Neuronal stem cell (in vitro differentiated cells): Measurements from ENCODE around the gene MTMR8.

Experiments
- DNase-seq: peaks from one replicate; pipeline ENCODE4 v3.0.0-alpha.2; 2013; ENCODE audit warnings: low spot score
- H2AFZ ChIP-seq: one replicate; pipeline ENCODE4 v1.6.1; 2013; ENCODE audit warnings: mild to moderate bottlenecking, low read length, inconsistent platforms
- H2AK5ac ChIP-seq: 2 replicates; pipeline ENCODE4 v1.6.1; 2013; ENCODE audit warnings: low read depth, mild to moderate bottlenecking, inconsistent platforms, low read length, moderate library complexity, mixed read lengths
- H2BK120ac ChIP-seq: 2 replicates; pipeline ENCODE4 v1.6.1; 2013; ENCODE audit warnings: low read depth, mild to moderate bottlenecking, inconsistent platforms, low read length, moderate library complexity, mixed read lengths
- H2BK12ac ChIP-seq: one replicate; pipeline ENCODE4 v1.6.1; 2013; ENCODE audit warnings: low read length, inconsistent platforms
- H2BK15ac ChIP-seq: 2 replicates; pipeline ENCODE4 v1.6.1; 2013; ENCODE audit warnings: mild to moderate bottlenecking, low read length, inconsistent platforms, mixed read lengths
- H2BK5ac ChIP-seq: one replicate; pipeline ENCODE4 v1.6.1; 2013; ENCODE audit warnings: inconsistent platforms, mild to moderate bottlenecking, low read length, moderate library complexity
- H3K14ac ChIP-seq: one replicate; pipeline ENCODE4 v1.6.1; 2013; ENCODE audit warnings: low read length, inconsistent platforms
- H3K18ac ChIP-seq: 2 replicates; pipeline ENCODE4 v1.6.1; 2013; ENCODE audit warnings: low read length, inconsistent platforms
- H3K23ac ChIP-seq: 2 replicates; pipeline ENCODE4 v1.6.1; 2013; ENCODE audit warnings: low read depth, mild to moderate bottlenecking, mixed read lengths, low read length, inconsistent platforms; ENCODE audit not compliant: poor library complexity
- H3K27ac ChIP-seq: replicated peaks from 3 replicates; pipeline ENCODE4 v1.5.1; 2013; ENCODE audit warnings: low read length, inconsistent platforms
- H3K27me3 ChIP-seq, 3 experiments: 2 replicates each; pipeline ENCODE4 v1.6.1; 2013; ENCODE audit warnings: low read length in 3 of 3, mild to moderate bottlenecking in 2 of 3, inconsistent platforms in 1 of 3, low read depth in 1 of 3, mixed read lengths in 1 of 3, moderate library complexity in 1 of 3; ENCODE audit not compliant: control insufficient read depth in 3 of 3, insufficient read depth in 3 of 3
- H3K36me3 ChIP-seq, 2 donors: replicated peaks in 1 of 2; 2 replicates each; pipeline ENCODE4 v1.6.1; 2013; ENCODE audit warnings: low read length in 2 of 2; ENCODE audit not compliant: control insufficient read depth in 2 of 2, insufficient read depth in 2 of 2
- H3K4ac ChIP-seq: 2 replicates; pipeline ENCODE4 v1.6.1; 2013; ENCODE audit warnings: inconsistent platforms, mild to moderate bottlenecking, low read length, moderate library complexity
- H3K4me1 ChIP-seq, 2 donors: 1 replicate in 1 of 2; 2 replicates in 1 of 2; pipeline ENCODE4 v1.6.1; 2013; ENCODE audit warnings: low read length in 2 of 2, low read depth in 1 of 2; ENCODE audit not compliant: control insufficient read depth in 2 of 2, insufficient read depth in 1 of 2
- H3K4me2 ChIP-seq: one replicate; pipeline ENCODE4 v1.6.1; 2013; ENCODE audit warnings: mild to moderate bottlenecking, low read length, inconsistent platforms; ENCODE audit not compliant: insufficient read depth, poor library complexity, severe bottlenecking
- H3K4me3 ChIP-seq, 2 donors: 2 replicates each; pipeline ENCODE4 v1.5.1; 2013; ENCODE audit warnings: low read length in 2 of 2, mild to moderate bottlenecking in 2 of 2, inconsistent platforms in 1 of 2, moderate library complexity in 1 of 2
- H3K79me1 ChIP-seq: one replicate; pipeline ENCODE4 v1.6.1; 2013; ENCODE audit warnings: low read depth, mild to moderate bottlenecking, inconsistent platforms, low read length, moderate library complexity
- H3K9ac ChIP-seq: one replicate; pipeline ENCODE4 v1.6.1; 2013; ENCODE audit warnings: mild to moderate bottlenecking, low read depth, low read length, inconsistent platforms; ENCODE audit not compliant: poor library complexity
- H3K9me3 ChIP-seq, 2 donors: replicated peaks in 1 of 2; 2 replicates each; pipeline versions ENCODE3 to v1.6.1; 2013; ENCODE audit warnings: low read length in 2 of 2, mild to moderate bottlenecking in 2 of 2, inconsistent platforms in 1 of 2, low read depth in 1 of 2, mixed read lengths in 1 of 2, moderate library complexity in 1 of 2; ENCODE audit not compliant: control insufficient read depth in 2 of 2, insufficient read depth in 1 of 2
- H4K8ac ChIP-seq: one replicate; pipeline ENCODE4 v1.6.1; 2013; ENCODE audit warnings: low read depth, mild to moderate bottlenecking, inconsistent platforms, low read length, moderate library complexity
- H4K91ac ChIP-seq: one replicate; pipeline ENCODE4 v1.6.1; 2013; ENCODE audit warnings: low read length, low read depth, mild to moderate bottlenecking, inconsistent platforms; ENCODE audit not compliant: poor library complexity
- WGBS, 2 donors: extraction: QIAGEN DNeasy Blood & Tissue Kit; methylation state at CpG; one replicate each; pipeline ENCODE4 v1.1.7; 2013; ENCODE audit warnings: missing lambda C conversion rate in 2 of 2, mixed read lengths in 1 of 2; ENCODE audit not compliant: insufficient read length in 2 of 2, insufficient replicate concordance in 1 of 2; ENCODE audit errors: extremely low coverage in 2 of 2; 5-methylcytosine and 5-hydroxymethylcytosine counted together

Gene MTMR8

DNA sequence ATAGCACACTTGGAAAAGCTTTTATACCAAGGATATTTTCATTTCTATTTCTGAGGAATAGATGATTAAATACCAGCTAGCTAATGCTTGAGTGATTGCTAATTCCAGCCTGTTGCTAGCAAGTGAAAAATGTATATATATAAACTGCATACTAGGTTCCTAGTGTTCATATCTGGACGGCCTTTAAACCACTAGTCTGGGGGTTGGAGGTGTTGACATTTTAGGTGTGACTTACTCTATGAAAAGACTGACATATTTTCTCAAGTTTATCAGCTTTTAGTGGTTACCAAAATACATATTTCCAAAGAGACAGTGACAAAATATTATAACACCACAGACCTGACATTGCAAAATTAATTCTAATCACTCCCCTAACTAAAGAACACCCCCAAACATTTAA, 44.7 kb downstream of the MTMR8 start:
- no peak for DNase-seq
- Histone ChIP-seq H2BK12ac (no peak overlapping the region), H2BK5ac (no peak overlapping the region), H3K4me1 (no peaks in the 10 kb centered on the region), H4K91ac (no peak overlapping the region), H3K23ac (no peak overlapping the region), H3K79me1 (no peaks in the 10 kb centered on the region), H3K18ac (no peak overlapping the region), H3K9me3 (no peaks in the 10 kb centered on the region), H3K4ac (no peak overlapping the region), H2AK5ac (no peak overlapping the region), H3K27ac (no peak overlapping the region), H3K9ac (no peak overlapping the region), H3K14ac (no peak overlapping the region), H3K4me3 (no peak overlapping the region), H4K8ac (no peak overlapping the region), H3K27me3 (no peaks in the 10 kb centered on the region), H2BK120ac (no peak overlapping the region), H3K36me3 (no peaks in the 10 kb centered on the region), H2AFZ (no peak overlapping the region), H3K4me2 (no peak overlapping the region), H2BK15ac (no peak overlapping the region)
- no CpG with 5 or more reads among the region's 1 CpG for WGBS, 2 donors

GRCh38 chrX:64350047-64350446, 45.2 kb downstream of the MTMR8 start:
- no peak overlapping the region for H3K4ac ChIP-seq
- no CpG with 5 or more reads among the region's 4 CpGs for WGBS, 2 donors
- DNase-seq, result no peak

GRCh38 chrX:64342811-64343210, 52.4 kb downstream of the MTMR8 start:
- H3K79me1 ChIP-seq, result no peaks in the 10 kb centered on the region
- no peak overlapping the region for H4K8ac ChIP-seq
- no peak overlapping the region for H3K4ac ChIP-seq
- no peak overlapping the region for H2AFZ ChIP-seq
- no peak overlapping the region for H3K9ac ChIP-seq
- WGBS, 2 donors, result no CpG with 5 or more reads among the region's 1 CpG
- no peaks in the 10 kb centered on the region for H3K4me1 ChIP-seq
- H3K4me3 ChIP-seq, result no peak overlapping the region
- H2BK120ac ChIP-seq, result no peak overlapping the region
- no peak overlapping the region for H2BK12ac ChIP-seq
- H4K91ac ChIP-seq, result no peak overlapping the region
- H3K4me2 ChIP-seq, result no peak overlapping the region
- no peaks in the 10 kb centered on the region for H3K36me3 ChIP-seq
- H3K9me3 ChIP-seq, result no peaks in the 10 kb centered on the region
- H3K27me3 ChIP-seq, result no peaks in the 10 kb centered on the region
- no peak overlapping the region for H2BK15ac ChIP-seq
- H2AK5ac ChIP-seq, result no peak overlapping the region
- H3K23ac ChIP-seq, result no peak overlapping the region
- H2BK5ac ChIP-seq, result no peak overlapping the region
- H3K18ac ChIP-seq, result no peak overlapping the region
- H3K27ac ChIP-seq, result no peak overlapping the region
- no peak for DNase-seq
- H3K14ac ChIP-seq, result no peak overlapping the region

More at GRCh38 chrX:64350047-64350446, 45.2 kb downstream of the MTMR8 start:
- H4K91ac ChIP-seq, result no peak overlapping the region
- H3K23ac ChIP-seq, result no peak overlapping the region
- H3K36me3 ChIP-seq, result no peaks in the 10 kb centered on the region
- H3K4me3 ChIP-seq, result no peak overlapping the region
- no peak overlapping the region for H2BK12ac ChIP-seq
- no peak overlapping the region for H2AFZ ChIP-seq
- no peak overlapping the region for H3K14ac ChIP-seq
- H3K79me1 ChIP-seq, result no peaks in the 10 kb centered on the region
- no peak overlapping the region for H3K4me2 ChIP-seq
- no peak overlapping the region for H2BK15ac ChIP-seq
- no peak overlapping the region for H2AK5ac ChIP-seq
- no peak overlapping the region for H3K27ac ChIP-seq
- no peak overlapping the region for H4K8ac ChIP-seq
- H2BK5ac ChIP-seq, result no peak overlapping the region
- no peak overlapping the region for H2BK120ac ChIP-seq
- H3K9ac ChIP-seq, result no peak overlapping the region
- no peaks in the 10 kb centered on the region for H3K9me3 ChIP-seq
- H3K4me1 ChIP-seq, result no peaks in the 10 kb centered on the region
- H3K27me3 ChIP-seq, result no peaks in the 10 kb centered on the region
- H3K18ac ChIP-seq, result no peak overlapping the region

DNA sequence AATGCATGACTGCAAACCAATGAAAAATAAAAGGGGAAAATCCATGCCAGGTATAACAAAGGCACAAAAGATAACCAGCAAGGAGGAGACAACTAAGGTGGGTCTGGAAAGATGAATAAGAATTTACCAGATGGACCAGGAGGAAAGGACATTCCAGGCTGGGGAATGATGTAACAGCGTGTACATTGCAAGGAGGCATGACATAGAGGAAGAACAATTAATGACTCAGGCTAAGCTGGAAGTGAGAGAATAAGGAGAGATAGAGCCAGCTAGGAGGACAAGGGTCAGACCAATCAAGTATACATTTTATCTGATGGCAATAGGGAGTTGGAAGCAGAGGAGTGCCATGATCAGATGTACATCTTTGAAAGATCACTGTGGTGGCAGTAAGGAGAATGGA, 57.0 kb downstream of the MTMR8 start:
- no peak for DNase-seq
- no peak overlapping the region for H3K27ac ChIP-seq
- H3K14ac ChIP-seq, result no peak overlapping the region
- no peak overlapping the region for H3K4me2 ChIP-seq
- no peak overlapping the region for H3K4ac ChIP-seq
- H3K79me1 ChIP-seq, result no peaks in the 10 kb centered on the region
- no peak overlapping the region for H3K18ac ChIP-seq
- H2BK120ac ChIP-seq, result no peak overlapping the region
- no peak overlapping the region for H2AK5ac ChIP-seq
- no peaks in the 10 kb centered on the region for H3K9me3 ChIP-seq
- H3K4me3 ChIP-seq, result no peak overlapping the region
- H4K8ac ChIP-seq, result no peak overlapping the region
- H2BK15ac ChIP-seq, result no peak overlapping the region
- H2BK5ac ChIP-seq, result no peak overlapping the region
- no peaks in the 10 kb centered on the region for H3K36me3 ChIP-seq
- no peak overlapping the region for H2AFZ ChIP-seq
- H3K23ac ChIP-seq, result no peak overlapping the region
- H4K91ac ChIP-seq, result no peak overlapping the region
- H3K9ac ChIP-seq, result no peak overlapping the region
- H3K27me3 ChIP-seq, result no peaks in the 10 kb centered on the region
- no peak overlapping the region for H2BK12ac ChIP-seq
- WGBS, 2 donors, result no CpG with 5 or more reads among the region's 1 CpG
- H3K4me1 ChIP-seq, result no peaks in the 10 kb centered on the region
